ENCODE results near the gene C3orf18.

Gene C3orf18

GRCh38 chr3:50577348-50577747 lies 9.8 kb upstream of the C3orf18 start:
- no peak for DNase-seq

- DNase-seq, result peak; percentile 25
Measured at GRCh38 chr3:50575372-50575771, 7.8 kb upstream of the C3orf18 start.

- no peak for DNase-seq
Measured at GRCh38 chr3:50574444-50574831, 6.9 kb upstream of the C3orf18 start.

- no peak for DNase-seq
Measured at GRCh38 chr3:50573566-50574443, 6.3 kb upstream of the C3orf18 start.

GRCh38 chr3:50572801-50573371 lies 5.3 kb upstream of the C3orf18 start:
- DNase-seq, result peak; percentile 38

- peak; percentile 74 for DNase-seq
Measured at GRCh38 chr3:50572158-50572557, 4.6 kb upstream of the C3orf18 start.

- DNase-seq, result no peak
Measured at GRCh38 chr3:50571486-50571885, 3.9 kb upstream of the C3orf18 start.

GRCh38 chr3:50570508-50571279 lies 3.1 kb upstream of the C3orf18 start:
- DNase-seq, result no peak

- peak; percentile 98 for DNase-seq
Measured at GRCh38 chr3:50568947-50569749, 1.6 kb upstream of the C3orf18 start, which contains the start of gene HEMK1. TSS of gene HEMK1 (plus strand) at chr3:50569522. CDS start at chr3:50571105, 1,583 bp downstream.

- DNase-seq, result no peak
Measured at GRCh38 chr3:50567011-50567385, 549 bp downstream of the C3orf18 start.

- no peak for DNase-seq
Measured at GRCh38 chr3:50564321-50564720, 3.2 kb downstream of the C3orf18 start.

- no peak for DNase-seq
Measured at GRCh38 chr3:50563867-50564266, 3.7 kb downstream of the C3orf18 start.

- DNase-seq, result peak; percentile 60
Measured at GRCh38 chr3:50562861-50563260, 4.7 kb downstream of the C3orf18 start.

- DNase-seq, result no peak
Measured at GRCh38 chr3:50559702-50560101, 7.8 kb downstream of the C3orf18 start.

GRCh38 chr3:50557915-50558314 lies 9.6 kb downstream of the C3orf18 start:
- no peak for DNase-seq

- DNase-seq, result no peak
Measured at GRCh38 chr3:50557106-50557505, 10.4 kb downstream of the C3orf18 start.

GRCh38 chr3:50554553-50554952 lies 13.0 kb downstream of the C3orf18 start:
- no peak for DNase-seq

GRCh38 chr3:50552598-50552997 lies 14.9 kb downstream of the C3orf18 start:
- no peak for DNase-seq

GRCh38 chr3:50551681-50552435 lies 15.7 kb downstream of the C3orf18 start:
- DNase-seq, result no peak

GRCh38 chr3:50551054-50551659 lies 16.4 kb downstream of the C3orf18 start:
- no peak for DNase-seq

GRCh38 chr3:50550079-50550736 lies 17.3 kb downstream of the C3orf18 start:
- DNase-seq, result peak; percentile 36

Data from inflammatory macrophage treated with lipopolysaccharide for 4 hours (primary cell).